ENCODE results near the gene RAD9A.
A peak's percentile ranks its signal among the peaks of the same experiment; 100 is the strongest.
"Not testable (repeated sequence)": the region's sequence is repeated elsewhere in the genome, so short reads cannot be mapped to it uniquely, and the experiment has no call there.

The RAD9A gene

DNA sequence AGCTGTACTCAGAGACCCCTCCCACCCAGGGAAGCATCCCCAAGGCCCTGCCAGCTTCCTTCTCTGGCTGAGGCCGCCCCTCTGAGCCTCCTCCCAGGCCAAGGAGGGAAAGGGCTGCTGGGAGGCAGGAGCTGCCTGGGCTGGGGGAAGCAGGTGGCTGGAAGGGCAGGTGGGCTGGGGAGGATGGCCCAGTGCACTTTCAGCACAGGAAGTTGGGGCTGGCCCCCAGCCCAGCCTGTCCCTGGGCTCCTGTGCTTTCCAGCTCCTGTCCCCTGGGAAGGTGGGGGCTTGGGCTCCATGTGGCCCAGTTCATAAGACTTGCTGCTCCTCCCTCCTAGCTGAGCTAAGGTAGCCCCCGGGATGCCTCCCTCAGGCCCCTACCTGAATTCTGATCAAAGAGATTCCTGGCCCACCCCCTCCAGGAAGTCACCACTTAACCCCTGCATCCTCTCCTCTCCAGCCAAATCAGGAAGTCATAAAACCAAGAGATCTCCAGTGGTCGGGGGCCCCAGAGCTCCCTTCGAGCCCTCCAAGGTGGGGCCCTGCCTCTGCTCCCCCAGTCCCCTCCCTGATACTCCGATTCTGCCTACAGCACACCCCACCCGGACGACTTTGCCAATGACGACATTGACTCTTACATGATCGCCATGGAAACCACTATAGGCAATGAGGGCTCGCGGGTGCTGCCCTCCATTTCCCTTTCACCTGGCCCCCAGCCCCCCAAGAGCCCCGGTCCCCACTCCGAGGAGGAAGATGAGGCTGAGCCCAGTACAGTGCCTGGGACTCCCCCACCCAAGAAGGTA lies 5.0 kb downstream of the RAD9A start:
- DNase-seq (ENCODE audit: low spot score) = no peak

GRCh38 chr11:67397536-67397935 lies 5.8 kb downstream of the RAD9A start:
- no peak for DNase-seq (ENCODE audit: low spot score)

DNA sequence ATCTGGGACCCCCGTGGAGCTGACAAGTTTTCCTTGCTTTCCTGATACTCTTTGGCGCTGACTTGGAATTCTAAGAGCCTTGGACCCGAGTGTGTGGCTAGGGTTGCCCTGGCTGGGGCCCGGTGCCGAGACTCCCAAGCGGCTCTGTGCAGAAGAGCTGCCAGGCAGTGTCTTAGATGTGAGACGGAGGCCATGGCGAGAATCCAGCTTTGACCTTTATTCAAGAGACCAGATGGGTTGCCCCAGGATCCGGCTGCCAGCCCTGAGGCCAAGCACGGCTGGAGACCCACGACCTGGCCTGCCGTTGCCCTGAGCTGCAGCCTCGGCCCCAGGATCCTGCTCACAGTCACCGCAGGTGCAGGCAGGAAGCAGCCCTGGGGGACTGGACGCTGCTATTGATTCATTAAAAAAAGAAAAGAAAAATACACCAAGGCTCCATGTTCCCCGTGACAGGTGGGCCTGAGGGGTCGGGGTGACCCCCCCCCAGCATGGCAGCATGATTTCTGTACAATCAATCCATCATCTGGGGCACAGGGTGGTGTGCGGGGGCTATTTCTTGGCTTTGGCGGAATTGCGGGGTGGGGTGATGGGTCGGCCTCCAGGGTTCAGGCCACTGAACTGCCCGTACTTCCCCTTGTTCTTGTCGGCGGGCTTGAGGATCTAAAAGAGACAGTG lies 6.3 kb downstream of the RAD9A start:
- no peak for DNase-seq (ENCODE audit: low spot score)

DNA sequence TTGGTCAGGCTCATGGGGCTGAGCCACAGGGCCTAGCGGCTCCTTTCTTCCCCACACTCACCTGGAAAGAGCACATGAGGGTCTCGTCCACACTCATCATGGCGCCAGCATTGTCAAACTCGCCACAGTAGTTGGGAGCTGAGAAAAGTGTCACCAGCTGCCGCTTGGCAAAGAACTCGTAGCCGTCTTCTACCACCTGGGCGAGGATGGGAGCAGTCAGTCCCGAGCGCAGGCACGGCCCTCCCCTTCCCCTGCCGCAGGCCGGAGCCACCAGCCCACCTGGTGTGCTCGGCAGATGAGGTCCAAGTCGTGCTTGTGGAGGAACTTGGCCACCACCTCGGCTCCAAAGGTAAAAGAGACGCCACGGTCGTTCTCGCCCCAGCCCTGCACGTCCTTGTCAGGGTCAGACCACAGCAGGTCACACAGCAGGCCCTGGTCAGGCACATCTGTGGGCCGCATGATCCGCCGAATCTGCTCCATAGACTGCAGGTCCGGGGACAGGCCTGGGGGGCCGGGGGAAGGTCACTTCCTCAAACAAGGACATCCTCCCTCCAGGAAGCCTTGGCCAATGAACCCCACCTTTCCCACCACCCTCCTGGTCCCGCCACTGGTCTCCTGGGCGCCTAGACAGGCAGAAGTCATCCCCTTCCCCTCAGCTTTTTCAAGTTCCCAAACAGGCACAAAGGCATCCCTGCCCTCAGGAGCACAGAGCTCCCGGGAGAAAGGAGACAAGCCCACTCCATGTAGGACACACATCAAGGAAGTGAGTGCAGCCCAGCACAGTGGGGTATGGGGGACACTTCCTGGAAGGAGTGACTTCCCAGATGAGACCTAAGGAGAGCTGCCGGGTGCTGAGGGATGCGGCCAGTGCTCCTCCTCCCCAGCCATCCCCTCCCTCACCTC lies 7.1 kb downstream of the RAD9A start:
- no peak for DNase-seq (ENCODE audit: low spot score)

GRCh38 chr11:67400251-67400941 lies 8.6 kb downstream of the RAD9A start:
- no peak for DNase-seq (ENCODE audit: low spot score)

- DNase-seq (ENCODE audit: low spot score) = no peak
Observed at GRCh38 chr11:67400942-67401494, 9.2 kb downstream of the RAD9A start.

DNA sequence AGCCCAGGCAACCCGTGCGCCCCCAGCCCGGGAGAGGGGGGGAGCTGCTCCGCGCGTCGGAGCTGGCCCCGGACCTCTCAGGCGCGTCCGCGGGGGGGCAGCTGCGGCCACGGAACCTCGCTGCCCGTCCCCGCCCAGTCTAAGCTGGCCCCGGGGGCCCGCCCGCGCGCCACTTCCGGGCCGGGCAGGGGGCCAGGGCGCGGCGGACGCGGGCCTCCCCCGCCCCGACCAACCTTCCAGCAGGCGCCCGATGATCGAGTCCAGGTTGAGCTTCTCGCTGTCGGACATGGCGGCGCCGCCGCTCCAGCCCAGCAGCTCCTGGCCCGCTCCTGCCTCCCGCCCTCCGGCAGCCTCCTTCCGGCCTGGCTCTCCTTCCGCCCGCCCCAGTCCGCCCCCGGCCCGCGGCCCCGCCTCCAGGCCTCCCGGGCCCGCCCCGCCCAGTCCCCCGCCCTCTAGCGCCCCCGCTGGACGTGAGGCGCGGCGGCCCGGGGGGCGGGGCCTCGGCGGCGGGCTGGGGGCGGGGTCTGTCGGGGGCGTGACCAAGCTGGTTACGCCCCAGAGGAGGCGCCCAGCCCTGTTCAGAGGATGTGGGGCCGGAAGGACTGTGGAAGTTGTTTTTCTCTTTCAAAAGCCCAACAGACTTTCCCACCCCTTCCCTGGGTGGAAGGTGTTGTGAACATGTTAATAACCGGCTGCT lies 9.9 kb downstream of the RAD9A start, which contains the start of gene PPP1CA:
PPP1CA (minus strand) TSS at position 364 of the 697 bp plus-strand sequence; CDS start at position 288, 76 bp downstream.
- DNase-seq (ENCODE audit: low spot score) = peak; percentile 89

GRCh38 chr11:67402192-67402839 lies 10.5 kb downstream of the RAD9A start:
- DNase-seq (ENCODE audit: low spot score) = not testable (repeated sequence)

DNA sequence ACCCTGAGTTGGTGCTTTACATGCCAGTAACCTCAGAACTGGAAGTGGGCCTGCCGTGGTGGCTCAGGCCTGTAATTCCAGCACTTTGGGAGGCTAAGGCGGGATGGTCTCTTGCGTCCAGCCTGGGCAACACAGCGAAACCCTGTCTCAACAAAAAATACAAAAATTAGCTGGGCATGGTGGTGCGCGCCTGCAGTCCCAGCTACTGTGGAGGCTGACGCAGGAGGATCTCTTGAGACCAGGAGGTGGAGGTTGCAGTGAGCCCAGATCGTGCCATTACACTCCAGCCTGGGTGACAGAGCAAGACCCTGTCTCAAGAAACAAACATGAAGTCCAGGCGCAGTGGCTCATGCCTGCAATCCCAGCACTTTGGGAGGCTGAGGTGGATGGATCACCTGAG lies 11.3 kb downstream of the RAD9A start:
- not testable (repeated sequence) for DNase-seq (ENCODE audit: low spot score)

DNA sequence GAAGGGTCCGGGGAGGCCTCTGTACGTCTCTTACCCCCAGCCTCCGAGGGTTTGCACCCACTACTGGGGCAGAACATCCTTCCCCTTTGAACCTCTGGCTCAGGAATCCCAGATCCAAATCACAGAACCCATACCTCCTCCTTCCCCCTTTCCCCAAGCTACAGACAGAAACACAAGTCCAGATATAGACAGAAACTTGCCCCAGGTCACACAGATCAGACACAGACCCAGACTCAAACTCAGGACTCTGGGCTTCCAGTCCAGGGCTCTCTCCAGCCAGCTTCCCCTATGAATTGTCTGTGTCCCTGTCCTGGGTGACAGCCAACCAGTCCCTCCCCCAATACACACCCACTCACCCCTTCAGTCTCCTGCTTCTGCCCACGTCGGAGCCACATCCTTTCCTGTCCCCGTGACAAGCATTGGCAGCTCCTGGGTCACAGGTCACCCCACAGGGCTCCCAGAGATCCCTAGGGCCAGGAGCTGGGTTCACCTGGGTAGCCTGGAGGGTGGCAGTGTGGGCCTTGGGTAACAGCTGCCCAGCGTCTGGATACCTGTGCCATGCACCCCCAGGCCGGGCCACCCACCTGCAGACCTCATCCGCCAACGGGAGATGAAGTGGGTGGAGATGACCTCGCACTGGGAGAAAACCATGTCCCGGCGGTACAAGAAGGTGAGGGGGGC lies 12.9 kb downstream of the RAD9A start:
- no peak for DNase-seq (ENCODE audit: low spot score)

- no peak for DNase-seq (ENCODE audit: low spot score)
Observed at GRCh38 chr11:67405196-67405567, 13.4 kb downstream of the RAD9A start.

- no peak for DNase-seq (ENCODE audit: low spot score)
Observed at GRCh38 chr11:67405688-67406339, 14.0 kb downstream of the RAD9A start.

- DNase-seq (ENCODE audit: low spot score) = no peak
Observed at GRCh38 chr11:67406420-67406968, 14.7 kb downstream of the RAD9A start.

DNA sequence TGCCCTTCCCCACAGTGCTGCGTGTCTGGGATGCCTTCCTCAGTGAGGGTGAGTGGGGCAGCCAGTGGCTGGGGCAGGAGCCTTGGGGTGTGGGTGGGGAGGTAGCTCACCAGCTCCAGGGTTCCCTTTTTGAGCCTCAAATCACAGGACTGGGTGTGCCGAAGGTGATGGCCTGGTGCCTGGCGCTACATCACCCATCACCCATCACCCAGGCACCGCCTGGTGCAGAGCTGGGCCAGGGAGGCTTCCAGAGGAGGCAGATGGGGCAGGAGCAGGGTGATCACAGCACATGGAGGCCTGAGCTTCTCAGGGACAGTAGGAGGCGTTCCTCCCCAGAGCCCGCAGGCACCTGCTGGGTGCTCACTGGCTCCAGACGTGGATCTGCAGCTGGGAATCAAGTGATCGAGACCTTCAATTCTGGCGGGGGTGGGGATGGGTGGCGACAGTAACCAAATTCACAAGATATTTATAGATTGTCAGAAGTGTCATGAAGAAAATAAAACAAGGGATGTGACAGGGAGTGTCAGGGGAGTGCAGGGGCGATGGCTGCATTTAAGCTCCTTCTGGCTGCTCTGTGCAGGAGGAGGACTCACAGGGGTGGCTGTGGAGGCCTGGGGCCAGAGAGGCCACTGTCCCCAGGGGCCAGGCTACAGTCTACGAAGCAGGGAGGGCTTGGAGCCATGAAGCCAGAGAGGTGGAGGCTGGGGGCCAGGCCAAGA lies 15.3 kb downstream of the RAD9A start:
- no peak for DNase-seq (ENCODE audit: low spot score)

- no peak for DNase-seq (ENCODE audit: low spot score)
Observed at GRCh38 chr11:67407688-67408163, 15.9 kb downstream of the RAD9A start.

DNA sequence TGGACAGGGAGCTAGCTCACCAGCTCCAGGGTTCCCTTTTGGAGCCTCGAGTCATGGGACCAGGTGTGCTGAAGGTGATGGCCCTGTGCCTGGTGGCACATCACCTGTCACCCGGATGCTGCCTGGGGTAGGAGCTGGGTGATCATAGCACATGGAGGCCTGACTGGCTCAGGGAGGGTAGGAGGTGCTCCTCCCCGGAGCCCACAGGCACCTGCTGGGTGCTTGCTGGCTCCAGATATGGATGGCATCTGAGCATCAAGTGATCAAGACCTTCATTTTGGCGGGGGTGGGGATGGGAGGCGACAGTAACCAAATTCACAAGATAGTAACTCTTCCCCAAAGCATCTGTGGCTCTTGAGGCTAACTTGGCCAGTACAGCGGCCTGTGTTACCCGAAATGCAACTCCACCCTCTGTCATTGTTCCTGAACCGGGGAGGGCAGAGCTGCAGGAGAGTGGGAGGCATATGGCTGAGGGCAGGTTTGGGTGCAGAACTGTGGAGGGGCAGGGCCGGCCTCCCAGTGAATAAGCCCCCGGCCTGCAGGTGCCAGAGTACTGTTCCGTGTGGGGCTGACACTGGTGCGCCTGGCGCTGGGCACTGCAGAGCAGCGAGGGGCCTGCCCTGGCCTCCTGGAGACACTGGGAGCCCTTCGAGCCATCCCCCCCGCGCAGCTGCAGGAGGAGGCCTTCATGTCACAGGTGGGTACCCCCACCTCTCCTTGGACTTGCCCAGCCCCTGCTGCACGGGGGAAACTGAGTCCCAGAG lies 16.8 kb downstream of the RAD9A start:
- no peak for DNase-seq (ENCODE audit: low spot score)

GRCh38 chr11:67409261-67409666 lies 17.5 kb downstream of the RAD9A start:
- DNase-seq (ENCODE audit: low spot score) = no peak

Measured in cerebellar cortex (tissue), 1 donor.